HEK293 (cell line): ENCODE results near the gene SOX2.

Experiments used
- CTCF ChIA-PET: fragments of 350-600 bp; formaldehyde crosslinking; extraction: SDS; loops from one replicate; lab custom pipeline; 2021; ENCODE audit warnings: antibody characterized with exemption; lab: Yijun Ruan, JAX
- POLR2A ChIA-PET: fragments of 300-600 bp; formaldehyde crosslinking; extraction: SDS; loops from one replicate; lab custom pipeline; 2020; ENCODE audit warnings: antibody characterized with exemption, inconsistent platforms; lab: Yijun Ruan, JAX
- H3K27ac ChIP-seq: fragments of 200-500 bp; sonication (Bioruptor generic); 2 replicates; pipeline ENCODE4 v1.5.1; 2014; ENCODE audit warnings: low read depth, low read length, control low read depth, inconsistent platforms; ENCODE audit errors: extremely low read depth
- H3K36me3 ChIP-seq, 2 experiments: fragments of 200-500 bp in 1 of 2; sonication (Bioruptor generic) in 1 of 2; 1 replicate in 1 of 2; 2 replicates in 1 of 2; pipeline ENCODE4 v1.5.1; 2014 to 2017; ENCODE audit warnings: inconsistent platforms in 2 of 2, low read length in 2 of 2; ENCODE audit not compliant: control insufficient read depth in 2 of 2, insufficient read depth in 1 of 2
- H3K4me1 ChIP-seq: fragments of 200-500 bp; sonication (Bioruptor generic); 2 replicates; pipeline ENCODE4 v1.5.1; 2014; ENCODE audit warnings: mild to moderate bottlenecking, low read length, inconsistent platforms; ENCODE audit not compliant: control insufficient read depth, insufficient read depth
- H3K4me3 ChIP-seq: 2 replicates; pipeline ENCODE4 v1.5.1; 2011; ENCODE audit warnings: low read depth, mild to moderate bottlenecking, control low read depth, low read length, moderate library complexity
- H3K9me3 ChIP-seq: fragments of 200-500 bp; sonication (Bioruptor generic); 2 replicates; pipeline ENCODE4 v1.5.1; 2014; ENCODE audit warnings: low read depth, low read length, inconsistent platforms; ENCODE audit not compliant: control insufficient read depth, insufficient read depth
- ATF2 ChIP-seq: fragments of 450-650 bp; formaldehyde crosslinking; IDR thresholded peaks from 2 replicates; pipeline ENCODE4 v1.5.1; 2016; ENCODE audit warnings: missing biosample characterization, missing genetic modification characterization, low read depth
- FEZF1 ChIP-seq: fragments of 450-650 bp; formaldehyde crosslinking; IDR thresholded peaks from 2 replicates; pipeline ENCODE4 v1.5.1; 2016; ENCODE audit warnings: missing biosample characterization, missing genetic modification characterization
- GLI2 ChIP-seq: fragments of 450-650 bp; formaldehyde crosslinking; IDR thresholded peaks from 2 replicates; pipeline ENCODE4; 2017; ENCODE audit warnings: missing biosample characterization, missing genetic modification characterization, low read depth, borderline replicate concordance
- GLI4 ChIP-seq: fragments of 450-650 bp; formaldehyde crosslinking; IDR thresholded peaks from 2 replicates; pipeline ENCODE4 v1.5.1; 2016; ENCODE audit warnings: missing biosample characterization, missing genetic modification characterization
- KLF10 ChIP-seq: fragments of 450-650 bp; IDR thresholded peaks from 2 replicates; pipeline ENCODE4 v1.5.1; 2018; ENCODE audit warnings: missing biosample characterization, mild to moderate bottlenecking, missing genetic modification characterization
- KLF16 ChIP-seq: fragments of 450-650 bp; formaldehyde crosslinking; IDR thresholded peaks from 2 replicates; pipeline ENCODE4 v1.5.1; 2017; ENCODE audit warnings: missing biosample characterization, missing genetic modification characterization
- KLF9 ChIP-seq: fragments of 450-650 bp; formaldehyde crosslinking; IDR thresholded peaks from 2 replicates; pipeline ENCODE4 v1.5.1; 2016; ENCODE audit warnings: missing biosample characterization, missing genetic modification characterization, low read depth
- OVOL3 ChIP-seq: fragments of 450-650 bp; formaldehyde crosslinking; IDR thresholded peaks from 2 replicates; pipeline ENCODE4 v1.5.1; 2016; ENCODE audit warnings: missing biosample characterization, missing genetic modification characterization
- SALL2 ChIP-seq: fragments of 450-650 bp; formaldehyde crosslinking; IDR thresholded peaks from 2 replicates; pipeline ENCODE4 v1.5.0; 2017; ENCODE audit warnings: missing biosample characterization, mild to moderate bottlenecking, missing genetic modification characterization, borderline replicate concordance
- SP7 ChIP-seq: fragments of 450-650 bp; formaldehyde crosslinking; IDR thresholded peaks from 2 replicates; pipeline ENCODE4 v1.5.1; 2016; ENCODE audit warnings: missing biosample characterization, missing genetic modification characterization
- ZBTB44 ChIP-seq: fragments of 450-650 bp; IDR thresholded peaks from 2 replicates; pipeline ENCODE4 v1.5.1; 2018; ENCODE audit warnings: missing biosample characterization, mild to moderate bottlenecking, missing genetic modification characterization
- ZFHX2 ChIP-seq: fragments of 450-650 bp; formaldehyde crosslinking; conservative IDR thresholded peaks from 2 replicates; pipeline ENCODE4 v1.5.1; 2016; ENCODE audit warnings: missing biosample characterization, missing genetic modification characterization
- ZNF16 ChIP-seq: fragments of 450-650 bp; formaldehyde crosslinking; IDR thresholded peaks from 2 replicates; pipeline ENCODE4 v1.5.1; 2016; ENCODE audit warnings: low read depth, missing biosample characterization, missing genetic modification characterization
- ZNF175 ChIP-seq: fragments of 450-650 bp; formaldehyde crosslinking; IDR thresholded peaks from 2 replicates; pipeline ENCODE4 v1.5.1; 2016; ENCODE audit warnings: missing biosample characterization, missing genetic modification characterization
- ZNF341 ChIP-seq: fragments of 450-650 bp; formaldehyde crosslinking; IDR thresholded peaks from 2 replicates; pipeline ENCODE4; 2016; ENCODE audit warnings: low read depth, missing biosample characterization, missing genetic modification characterization
- ZNF514 ChIP-seq: fragments of 450-650 bp; formaldehyde crosslinking; IDR thresholded peaks from 2 replicates; pipeline ENCODE4 v1.5.1; 2016; ENCODE audit warnings: missing biosample characterization, missing genetic modification characterization
- ZNF558 ChIP-seq: fragments of 450-650 bp; formaldehyde crosslinking; IDR thresholded peaks from 2 replicates; pipeline ENCODE4 v1.5.1; 2016; ENCODE audit warnings: missing biosample characterization, missing genetic modification characterization
- ZNF561 ChIP-seq: fragments of 450-650 bp; IDR thresholded peaks from 2 replicates; pipeline ENCODE4 v1.5.1; 2018; ENCODE audit warnings: missing biosample characterization, missing genetic modification characterization, borderline replicate concordance
- ZNF623 ChIP-seq: fragments of 450-650 bp; formaldehyde crosslinking; IDR thresholded peaks from 2 replicates; pipeline ENCODE4 v1.5.1; 2016; ENCODE audit warnings: missing biosample characterization, missing genetic modification characterization
- ZNF658 ChIP-seq: fragments of 450-650 bp; formaldehyde crosslinking; IDR thresholded peaks from 2 replicates; pipeline ENCODE4; 2016; ENCODE audit warnings: missing biosample characterization, missing genetic modification characterization
- ZNF670 ChIP-seq: fragments of 450-650 bp; formaldehyde crosslinking; IDR thresholded peaks from 2 replicates; pipeline ENCODE4 v1.5.1; 2016; ENCODE audit warnings: missing biosample characterization, missing genetic modification characterization, low read depth
- ZNF701 ChIP-seq: fragments of 450-650 bp; formaldehyde crosslinking; IDR thresholded peaks from 2 replicates; pipeline ENCODE4 v1.5.1; 2016; ENCODE audit warnings: missing biosample characterization, missing genetic modification characterization
- ZNF776 ChIP-seq: fragments of 450-650 bp; formaldehyde crosslinking; IDR thresholded peaks from 2 replicates; pipeline ENCODE4 v1.5.0; 2017; ENCODE audit warnings: missing biosample characterization, missing genetic modification characterization, borderline replicate concordance
- ZNF843 ChIP-seq: fragments of 450-650 bp; formaldehyde crosslinking; IDR thresholded peaks from 2 replicates; pipeline ENCODE4 v1.5.1; 2016; ENCODE audit warnings: missing biosample characterization, missing genetic modification characterization
- TF ChIP-seq, protein P1 (sequence below): fragments of 450-650 bp; formaldehyde crosslinking; IDR thresholded peaks from 2 replicates; pipeline ENCODE4 v1.5.1; 2016; ENCODE audit warnings: missing biosample characterization, missing genetic modification characterization
- TF ChIP-seq, protein P2 (sequence below): fragments of 450-650 bp; formaldehyde crosslinking; IDR thresholded peaks from 2 replicates; pipeline ENCODE4 v1.5.1; 2017; ENCODE audit warnings: missing biosample characterization, missing genetic modification characterization
- TF ChIP-seq, protein P3 (sequence below): fragments of 450-650 bp; formaldehyde crosslinking; IDR thresholded peaks from 2 replicates; pipeline ENCODE4 v1.5.1; 2016; ENCODE audit warnings: missing biosample characterization, missing genetic modification characterization
- TF ChIP-seq, protein P4 (sequence below): fragments of 450-650 bp; formaldehyde crosslinking; IDR thresholded peaks from 2 replicates; pipeline ENCODE4 v1.5.1; 2016; ENCODE audit warnings: missing biosample characterization, missing genetic modification characterization

The SOX2 gene

GRCh38 chr3:181683563-181683962, 28.2 kb upstream of the SOX2 start:
- no peak for TF ChIP-seq GLI4 (tag by site-specific recombination)
- peak; percentile 72 for TF ChIP-seq SP7
- ChIA-PET CTCF (no interaction called here), POLR2A (no interaction called here)
- Histone ChIP-seq H3K4me1 (no peaks in the 10 kb centered on the region), H3K9me3 (no peaks in the 10 kb centered on the region), H3K36me3 (no peaks in the 10 kb centered on the region), H3K27ac (no peak overlapping the region), H3K4me3 (no peak overlapping the region)

- H3K4me1 ChIP-seq: no peaks in the 10 kb centered on the region
- no peaks in the 10 kb centered on the region for H3K9me3 ChIP-seq
- H3K36me3 ChIP-seq: no peaks in the 10 kb centered on the region
- ChIA-PET POLR2A (no interaction called here), CTCF (interaction anchor here (0.7 to 1.4 kb wide), 2 partner anchors 12 to 59 kb away, joined by 3 to 7 read pairs; no protein-coding TSS in a partner anchor)
- no peak overlapping the region for H3K4me3 ChIP-seq
- H3K27ac ChIP-seq: no peak overlapping the region
- TF ChIP-seq KLF9 (no peak), ZNF843 (tag by site-specific recombination) (peak; percentile 25; the same call in 1 of the 2 replicates), ZNF701 (tag by site-specific recombination) (no peak), ZNF16 (tag by site-specific recombination) (no peak), KLF10 (no peak), SALL2 (no peak), ZNF514 (tag by site-specific recombination) (no peak), FEZF1 (peak; percentile 79; the same call in 1 of the 2 replicates), ZNF658 (tag by site-specific recombination) (no peak), ZNF670 (tag by site-specific recombination) (no peak), ZNF175 (tag by site-specific recombination) (no peak), KLF16 (tag by site-specific recombination) (no peak), ATF2 (no peak), ZNF561 (no peak), ZNF558 (tag by site-specific recombination) (no peak), ZNF341 (tag by site-specific recombination) (peak; percentile 81), ZFHX2 (tag by site-specific recombination) (no peak), OVOL3 (tag by site-specific recombination) (no peak), ZBTB44 (no peak), GLI2 (tag by site-specific recombination) (no peak), ZNF623 (tag by site-specific recombination) (no peak), ZNF776 (tag by site-specific recombination) (no peak)
- TF ChIP-seq, protein P1, sequence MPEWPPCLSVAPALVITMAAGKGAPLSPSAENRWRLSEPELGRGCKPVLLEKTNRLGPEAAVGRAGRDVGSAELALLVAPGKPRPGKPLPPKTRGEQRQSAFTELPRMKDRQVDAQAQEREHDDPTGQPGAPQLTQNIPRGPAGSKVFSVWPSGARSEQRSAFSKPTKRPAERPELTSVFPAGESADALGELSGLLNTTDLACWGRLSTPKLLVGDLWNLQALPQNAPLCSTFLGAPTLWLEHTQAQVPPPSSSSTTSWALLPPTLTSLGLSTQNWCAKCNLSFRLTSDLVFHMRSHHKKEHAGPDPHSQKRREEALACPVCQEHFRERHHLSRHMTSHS (tag by site-specific recombination): no peak
- TF ChIP-seq, protein P2, sequence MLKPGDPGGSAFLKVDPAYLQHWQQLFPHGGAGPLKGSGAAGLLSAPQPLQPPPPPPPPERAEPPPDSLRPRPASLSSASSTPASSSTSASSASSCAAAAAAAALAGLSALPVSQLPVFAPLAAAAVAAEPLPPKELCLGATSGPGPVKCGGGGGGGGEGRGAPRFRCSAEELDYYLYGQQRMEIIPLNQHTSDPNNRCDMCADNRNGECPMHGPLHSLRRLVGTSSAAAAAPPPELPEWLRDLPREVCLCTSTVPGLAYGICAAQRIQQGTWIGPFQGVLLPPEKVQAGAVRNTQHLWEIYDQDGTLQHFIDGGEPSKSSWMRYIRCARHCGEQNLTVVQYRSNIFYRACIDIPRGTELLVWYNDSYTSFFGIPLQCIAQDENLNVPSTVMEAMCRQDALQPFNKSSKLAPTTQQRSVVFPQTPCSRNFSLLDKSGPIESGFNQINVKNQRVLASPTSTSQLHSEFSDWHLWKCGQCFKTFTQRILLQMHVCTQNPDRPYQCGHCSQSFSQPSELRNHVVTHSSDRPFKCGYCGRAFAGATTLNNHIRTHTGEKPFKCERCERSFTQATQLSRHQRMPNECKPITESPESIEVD (tag by site-specific recombination): peak; percentile 37; the same call in 1 of the 2 replicates
- TF ChIP-seq, protein P3, sequence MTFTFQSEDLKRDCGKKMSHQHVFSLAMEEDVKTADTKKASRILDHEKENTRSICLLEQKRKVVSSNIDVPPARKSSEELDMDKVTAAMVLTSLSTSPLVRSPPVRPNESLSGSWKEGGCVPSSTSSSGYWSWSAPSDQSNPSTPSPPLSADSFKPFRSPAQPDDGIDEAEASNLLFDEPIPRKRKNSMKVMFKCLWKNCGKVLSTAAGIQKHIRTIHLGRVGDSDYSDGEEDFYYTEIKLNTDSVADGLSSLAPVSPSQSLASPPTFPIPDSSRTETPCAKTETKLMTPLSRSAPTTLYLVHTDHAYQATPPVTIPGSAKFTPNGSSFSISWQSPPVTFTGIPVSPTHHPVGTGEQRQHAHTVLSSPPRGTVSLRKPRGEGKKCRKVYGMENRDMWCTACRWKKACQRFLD (tag by site-specific recombination): no peak
- TF ChIP-seq, protein P4, sequence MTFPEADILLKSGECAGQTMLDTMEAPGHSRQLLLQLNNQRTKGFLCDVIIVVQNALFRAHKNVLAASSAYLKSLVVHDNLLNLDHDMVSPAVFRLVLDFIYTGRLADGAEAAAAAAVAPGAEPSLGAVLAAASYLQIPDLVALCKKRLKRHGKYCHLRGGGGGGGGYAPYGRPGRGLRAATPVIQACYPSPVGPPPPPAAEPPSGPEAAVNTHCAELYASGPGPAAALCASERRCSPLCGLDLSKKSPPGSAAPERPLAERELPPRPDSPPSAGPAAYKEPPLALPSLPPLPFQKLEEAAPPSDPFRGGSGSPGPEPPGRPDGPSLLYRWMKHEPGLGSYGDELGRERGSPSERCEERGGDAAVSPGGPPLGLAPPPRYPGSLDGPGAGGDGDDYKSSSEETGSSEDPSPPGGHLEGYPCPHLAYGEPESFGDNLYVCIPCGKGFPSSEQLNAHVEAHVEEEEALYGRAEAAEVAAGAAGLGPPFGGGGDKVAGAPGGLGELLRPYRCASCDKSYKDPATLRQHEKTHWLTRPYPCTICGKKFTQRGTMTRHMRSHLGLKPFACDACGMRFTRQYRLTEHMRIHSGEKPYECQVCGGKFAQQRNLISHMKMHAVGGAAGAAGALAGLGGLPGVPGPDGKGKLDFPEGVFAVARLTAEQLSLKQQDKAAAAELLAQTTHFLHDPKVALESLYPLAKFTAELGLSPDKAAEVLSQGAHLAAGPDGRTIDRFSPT (tag by site-specific recombination): no peak
Observed at GRCh38 chr3:181687190-181687589, 24.5 kb upstream of the SOX2 start.
